SK-N-SH treated with all-trans-retinoic acid at 6 μM for 48 hours (cell line): ENCODE data around the gene KLHL25.

Experiments used
- ISL1 ChIP-seq: fragments of 250-450 bp; sonication (Bioruptor Pico); IDR thresholded peaks from 2 replicates; pipeline ENCODE4 v2.1.2; 2022; ENCODE audit warnings: mild to moderate bottlenecking, moderate library complexity
- ZNF565 ChIP-seq: fragments of 450-650 bp; formaldehyde crosslinking; conservative IDR thresholded peaks from 2 replicates; pipeline ENCODE4 v1.5.0; 2020; ENCODE audit warnings: low read depth, mild to moderate bottlenecking, moderate library complexity
- TF ChIP-seq, protein P1 (sequence below): fragments of 250-450 bp; sonication (Bioruptor Pico); IDR thresholded peaks from 2 replicates; pipeline ENCODE4 v1.8.0; 2020; ENCODE audit warnings: mild to moderate bottlenecking, moderate library complexity, borderline replicate concordance
- TF ChIP-seq, protein P2 (sequence below): fragments of 250-450 bp; sonication (Bioruptor Pico); IDR thresholded peaks from 2 replicates; pipeline ENCODE4 v1.5.1; 2020; ENCODE audit warnings: low read depth, mild to moderate bottlenecking, moderate library complexity

GRCh38 chr15:85763157-85763556 is 31.6 kb downstream of the KLHL25 start:
- TF ChIP-seq, protein P1, sequence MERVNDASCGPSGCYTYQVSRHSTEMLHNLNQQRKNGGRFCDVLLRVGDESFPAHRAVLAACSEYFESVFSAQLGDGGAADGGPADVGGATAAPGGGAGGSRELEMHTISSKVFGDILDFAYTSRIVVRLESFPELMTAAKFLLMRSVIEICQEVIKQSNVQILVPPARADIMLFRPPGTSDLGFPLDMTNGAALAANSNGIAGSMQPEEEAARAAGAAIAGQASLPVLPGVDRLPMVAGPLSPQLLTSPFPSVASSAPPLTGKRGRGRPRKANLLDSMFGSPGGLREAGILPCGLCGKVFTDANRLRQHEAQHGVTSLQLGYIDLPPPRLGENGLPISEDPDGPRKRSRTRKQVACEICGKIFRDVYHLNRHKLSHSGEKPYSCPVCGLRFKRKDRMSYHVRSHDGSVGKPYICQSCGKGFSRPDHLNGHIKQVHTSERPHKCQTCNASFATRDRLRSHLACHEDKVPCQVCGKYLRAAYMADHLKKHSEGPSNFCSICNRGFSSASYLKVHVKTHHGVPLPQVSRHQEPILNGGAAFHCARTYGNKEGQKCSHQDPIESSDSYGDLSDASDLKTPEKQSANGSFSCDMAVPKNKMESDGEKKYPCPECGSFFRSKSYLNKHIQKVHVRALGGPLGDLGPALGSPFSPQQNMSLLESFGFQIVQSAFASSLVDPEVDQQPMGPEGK (CRISPR knock-in tag): no peak
- TF ChIP-seq ZNF565 (CRISPR knock-in tag) (no peak), ISL1 (CRISPR knock-in tag) (no peak)
- TF ChIP-seq, protein P2, sequence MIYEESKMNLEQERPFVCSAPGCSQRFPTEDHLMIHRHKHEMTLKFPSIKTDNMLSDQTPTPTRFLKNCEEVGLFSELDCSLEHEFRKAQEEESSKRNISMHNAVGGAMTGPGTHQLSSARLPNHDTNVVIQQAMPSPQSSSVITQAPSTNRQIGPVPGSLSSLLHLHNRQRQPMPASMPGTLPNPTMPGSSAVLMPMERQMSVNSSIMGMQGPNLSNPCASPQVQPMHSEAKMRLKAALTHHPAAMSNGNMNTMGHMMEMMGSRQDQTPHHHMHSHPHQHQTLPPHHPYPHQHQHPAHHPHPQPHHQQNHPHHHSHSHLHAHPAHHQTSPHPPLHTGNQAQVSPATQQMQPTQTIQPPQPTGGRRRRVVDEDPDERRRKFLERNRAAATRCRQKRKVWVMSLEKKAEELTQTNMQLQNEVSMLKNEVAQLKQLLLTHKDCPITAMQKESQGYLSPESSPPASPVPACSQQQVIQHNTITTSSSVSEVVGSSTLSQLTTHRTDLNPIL (CRISPR knock-in tag): no peak
